ENCODE results near the gene GPR55.
A peak's percentile ranks its signal among the peaks of the same experiment; 100 is the strongest.

GPR55 gene

DNA sequence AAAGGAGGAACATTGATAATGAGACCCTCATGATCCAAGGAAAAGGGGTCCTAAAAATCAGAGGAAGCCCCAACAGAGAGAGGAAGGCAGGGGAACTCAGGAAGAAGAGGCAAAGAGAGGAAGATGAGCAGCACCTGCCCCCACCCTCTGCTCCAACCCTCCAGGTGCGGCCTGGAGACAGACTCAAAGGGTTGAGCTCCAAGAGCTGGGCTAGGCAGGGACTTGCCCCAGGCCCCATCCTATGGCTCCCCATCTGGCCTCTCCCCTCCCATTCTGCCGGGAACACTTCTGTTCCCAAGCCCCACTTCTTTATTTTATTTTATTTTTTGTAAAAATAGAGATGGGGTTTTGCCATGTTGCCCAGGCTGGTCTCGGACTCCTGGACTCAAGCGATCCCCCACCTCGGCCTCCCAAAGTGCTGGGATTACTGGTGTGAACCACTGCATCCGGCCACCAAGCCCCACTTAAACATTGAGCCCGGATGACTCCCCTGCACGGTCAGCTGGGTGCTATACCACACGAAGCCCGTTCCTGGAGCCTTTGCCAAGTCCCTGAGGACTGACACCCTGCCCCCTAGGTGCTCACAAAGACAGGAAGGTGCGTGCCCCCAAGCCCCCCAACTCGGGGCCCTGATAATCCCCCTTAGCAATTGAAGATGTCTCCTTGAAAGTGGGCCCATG lies 3.8 kb upstream of the GPR55 start:
- DNase-seq (ENCODE audit: low read depth), result no peak
- TF ChIP-seq CTCF (IDR thresholded peaks at IDR 0.05; ENCODE audit: insufficient read depth, low read depth, low read length, missing control alignments), result no peak
- no peak overlapping the region for H3K4me3 ChIP-seq (ENCODE audit: low read depth, low read length)

- DNase-seq (ENCODE audit: low read depth), result no peak
- H3K4me3 ChIP-seq (ENCODE audit: low read depth, low read length), result no peak overlapping the region
- no peak for TF ChIP-seq CTCF (IDR thresholded peaks at IDR 0.05; ENCODE audit: insufficient read depth, low read depth, low read length, missing control alignments)
Observed at GRCh38 chr2:230927711-230928341, 2.8 kb upstream of the GPR55 start.

- TF ChIP-seq CTCF (IDR thresholded peaks at IDR 0.05; ENCODE audit: insufficient read depth, low read depth, low read length, missing control alignments), result peak; percentile 53
- H3K4me3 ChIP-seq (ENCODE audit: low read depth, low read length), result peak overlapping the region; percentile 75
- peak; percentile 90 for DNase-seq (ENCODE audit: low read depth)
Observed at GRCh38 chr2:230925879-230926765, 1.1 kb upstream of the GPR55 start.

- peak; percentile 81 for DNase-seq (ENCODE audit: low read depth)
- H3K4me3 ChIP-seq (ENCODE audit: low read depth, low read length), result peak overlapping the region; percentile 75
- TF ChIP-seq CTCF (IDR thresholded peaks at IDR 0.05; ENCODE audit: insufficient read depth, low read depth, low read length, missing control alignments), result no peak
Observed at GRCh38 chr2:230925443-230925878, 419 bp upstream of the GPR55 start.

GRCh38 chr2:230924092-230924469 lies 961 bp downstream of the GPR55 start:
- TF ChIP-seq CTCF (IDR thresholded peaks at IDR 0.05; ENCODE audit: insufficient read depth, low read depth, low read length, missing control alignments), result no peak
- H3K4me3 ChIP-seq (ENCODE audit: low read depth, low read length), result peak overlapping the region; percentile 75

GRCh38 chr2:230922951-230923717 lies 1.9 kb downstream of the GPR55 start:
- peak; percentile 70 for DNase-seq (ENCODE audit: low read depth)
- H3K4me3 ChIP-seq (ENCODE audit: low read depth, low read length), result peak overlapping the region; percentile 75
- no peak for TF ChIP-seq CTCF (IDR thresholded peaks at IDR 0.05; ENCODE audit: insufficient read depth, low read depth, low read length, missing control alignments)

More at GRCh38 chr2:230924092-230924469, 961 bp downstream of the GPR55 start:
- peak; percentile 44 for DNase-seq (ENCODE audit: low read depth)

Measured in GM12865 (cell line).